CD4-positive, alpha-beta T cell (primary cell): ENCODE measurements around the gene HIPK4. TPM values are rescaled to one million over a fixed set of nuclear protein-coding genes. Genes with fewer than 3 reads are reported as not detected.
"Not testable (repeated sequence)": the region's sequence is repeated elsewhere in the genome, so short reads cannot be mapped to it uniquely, and the experiment has no call there.

Source experiments
- ATAC-seq: fragments of 200-7000 bp; cut with Tn5 transposase; one replicate; pipeline ENCODE4 v1.10.0; 2022; ENCODE audit warnings: mild to moderate bottlenecking; ENCODE audit not compliant: poor library complexity
- CTCF ChIA-PET: fragments of 350-600 bp; sonication (Branson Sonifier 250); formaldehyde crosslinking; loops from one replicate; lab custom pipeline; 2021; ENCODE audit warnings: antibody characterized with exemption, inconsistent platforms; lab: Charles Lee
- POLR2A ChIA-PET: fragments of 350-600 bp; sonication (Branson Sonifier 250); formaldehyde crosslinking; loops from one replicate; lab custom pipeline; 2021; ENCODE audit warnings: antibody characterized with exemption, inconsistent platforms; lab: Charles Lee
- DNase-seq, 14 experiments: peaks; one replicate each; pipeline ENCODE4 v3.0.0-alpha.2; 2013 to 2020; ENCODE audit warnings: mixed read lengths in 2 of 14
- H3K27ac ChIP-seq, 2 donors: one replicate each; pipeline versions ENCODE4 v1.5.1 to v1.7.0; 2013; ENCODE audit warnings: low read length in 2 of 2, low read depth in 1 of 2, mild to moderate bottlenecking in 1 of 2
- H3K27me3 ChIP-seq, 2 experiments: 1 replicate in 1 of 2; 2 replicates in 1 of 2; pipeline versions ENCODE4 v1.6.1 to v1.7.0; 2013; ENCODE audit warnings: low read length in 2 of 2, control low read depth in 1 of 2, mild to moderate bottlenecking in 1 of 2, moderate library complexity in 1 of 2; ENCODE audit not compliant: insufficient read depth in 2 of 2, control insufficient read depth in 1 of 2
- H3K36me3 ChIP-seq: one replicate; pipeline ENCODE4 v1.6.1; 2013; ENCODE audit warnings: low read length, control low read depth; ENCODE audit not compliant: insufficient read depth
- H3K4me1 ChIP-seq: one replicate; pipeline ENCODE4 v1.6.1; 2013; ENCODE audit warnings: low read length, control low read depth; ENCODE audit not compliant: insufficient read depth
- H3K4me3 ChIP-seq: one replicate; pipeline ENCODE4 v1.5.1; 2013; ENCODE audit warnings: mild to moderate bottlenecking, low read length, moderate library complexity
- H3K9me3 ChIP-seq, 2 experiments: 1 replicate in 1 of 2; 2 replicates in 1 of 2; pipeline versions ENCODE4 v1.6.1 to v1.7.0; 2013; ENCODE audit warnings: low read length in 2 of 2, mild to moderate bottlenecking in 2 of 2, control low read depth in 1 of 2, moderate library complexity in 1 of 2; ENCODE audit not compliant: control insufficient read depth in 1 of 2, insufficient read depth in 1 of 2
- H3K27ac Mint-ChIP-seq: one replicate; pipeline ENCODE4 v1.8.0; 2020; ENCODE audit warnings: mixed read lengths
- H3K27me3 Mint-ChIP-seq: one replicate; pipeline ENCODE4 v1.8.0; 2021; ENCODE audit warnings: mixed read lengths
- H3K36me3 Mint-ChIP-seq: one replicate; pipeline ENCODE4 v1.8.0; 2021; ENCODE audit warnings: low read depth, mixed read lengths
- H3K4me1 Mint-ChIP-seq: one replicate; pipeline ENCODE4 v1.8.0; 2021; ENCODE audit warnings: low read depth, mixed read lengths
- H3K4me3 Mint-ChIP-seq: one replicate; pipeline ENCODE4 v1.8.0; 2020; ENCODE audit warnings: mild to moderate bottlenecking, mixed read lengths
- H3K9me3 Mint-ChIP-seq: one replicate; pipeline ENCODE4 v1.8.0; 2020; ENCODE audit warnings: mixed read lengths
- intact Hi-C, 2 experiments: fragments of 100-400 bp; cut with DNase I in 1 of 2; cut with micrococcal nuclease in 1 of 2; formaldehyde crosslinking; loops; one replicate each; pipeline versions ENCODE4 v1.15.1 to v1.9.0; 2023 to 2025; cut with DNase I, micrococcal nuclease
- total RNA-seq, 174 experiments: library from RNA in 2 of 174; stranded (reverse) in 2 of 174; gene quantifications; one replicate each; pipeline ENCODE4 v1.2.3 and lab custom pipeline; 2021 to 2026
- TF ChIP-seq, protein P1 (sequence below): fragments of 200-600 bp; IDR thresholded peaks from one replicate; pipeline ENCODE4 v1.8.0; 2022; ENCODE audit warnings: antibody characterized with exemption, mild to moderate bottlenecking

Gene HIPK4
- total RNA-seq, 2 experiments from 2014 or later = 0.08 to 0.11 TPM

DNA sequence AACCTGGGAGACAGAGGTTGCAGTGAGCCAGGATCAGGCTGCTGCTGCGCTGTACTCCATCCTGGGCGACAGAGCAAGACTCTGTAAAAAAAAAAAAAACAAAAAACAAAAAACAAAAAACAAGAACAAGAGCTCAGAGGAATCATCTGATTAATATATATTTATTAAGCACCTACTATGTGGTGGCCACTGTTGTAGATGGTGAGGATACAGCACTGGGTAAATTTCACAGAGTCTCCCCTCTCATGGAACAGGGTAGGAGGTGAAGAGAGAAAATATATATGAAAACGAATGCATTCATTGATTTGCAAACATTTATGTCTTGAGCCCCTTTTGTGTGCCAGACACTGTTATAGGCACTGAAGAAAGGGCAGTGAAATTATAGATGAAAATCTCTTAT, 41.7 kb upstream of the HIPK4 start:
- TF ChIP-seq, protein P1, sequence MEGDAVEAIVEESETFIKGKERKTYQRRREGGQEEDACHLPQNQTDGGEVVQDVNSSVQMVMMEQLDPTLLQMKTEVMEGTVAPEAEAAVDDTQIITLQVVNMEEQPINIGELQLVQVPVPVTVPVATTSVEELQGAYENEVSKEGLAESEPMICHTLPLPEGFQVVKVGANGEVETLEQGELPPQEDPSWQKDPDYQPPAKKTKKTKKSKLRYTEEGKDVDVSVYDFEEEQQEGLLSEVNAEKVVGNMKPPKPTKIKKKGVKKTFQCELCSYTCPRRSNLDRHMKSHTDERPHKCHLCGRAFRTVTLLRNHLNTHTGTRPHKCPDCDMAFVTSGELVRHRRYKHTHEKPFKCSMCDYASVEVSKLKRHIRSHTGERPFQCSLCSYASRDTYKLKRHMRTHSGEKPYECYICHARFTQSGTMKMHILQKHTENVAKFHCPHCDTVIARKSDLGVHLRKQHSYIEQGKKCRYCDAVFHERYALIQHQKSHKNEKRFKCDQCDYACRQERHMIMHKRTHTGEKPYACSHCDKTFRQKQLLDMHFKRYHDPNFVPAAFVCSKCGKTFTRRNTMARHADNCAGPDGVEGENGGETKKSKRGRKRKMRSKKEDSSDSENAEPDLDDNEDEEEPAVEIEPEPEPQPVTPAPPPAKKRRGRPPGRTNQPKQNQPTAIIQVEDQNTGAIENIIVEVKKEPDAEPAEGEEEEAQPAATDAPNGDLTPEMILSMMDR = no peak
- H3K36me3 Mint-ChIP-seq = peaks cover 4% of the 10 kb centered on the region
- peaks cover 14% of the 10 kb centered on the region for H3K4me1 Mint-ChIP-seq
- Histone ChIP-seq H3K9me3 (no peaks in the 10 kb centered on the region), H3K4me3 (no peak overlapping the region), H3K36me3 (no peaks in the 10 kb centered on the region), H3K27me3 (no peaks in the 10 kb centered on the region), H3K27ac (no peak overlapping the region), H3K4me1 (peaks cover 15% of the 10 kb centered on the region)
- no peak for ATAC-seq
- no peak for DNase-seq
- H3K9me3 Mint-ChIP-seq = no peaks in the 10 kb centered on the region
- no peak overlapping the region for H3K4me3 Mint-ChIP-seq
- CTCF ChIA-PET = no interaction called here
- POLR2A ChIA-PET = interaction anchor here (4.2 kb wide), 1 partner anchor 12 kb away, joined by 23 read pairs; the partner anchor contains the start of gene SERTAD3
- intact Hi-C loops = no loop called here
- H3K27me3 Mint-ChIP-seq = no peaks in the 10 kb centered on the region
- no peak overlapping the region for H3K27ac Mint-ChIP-seq

DNA sequence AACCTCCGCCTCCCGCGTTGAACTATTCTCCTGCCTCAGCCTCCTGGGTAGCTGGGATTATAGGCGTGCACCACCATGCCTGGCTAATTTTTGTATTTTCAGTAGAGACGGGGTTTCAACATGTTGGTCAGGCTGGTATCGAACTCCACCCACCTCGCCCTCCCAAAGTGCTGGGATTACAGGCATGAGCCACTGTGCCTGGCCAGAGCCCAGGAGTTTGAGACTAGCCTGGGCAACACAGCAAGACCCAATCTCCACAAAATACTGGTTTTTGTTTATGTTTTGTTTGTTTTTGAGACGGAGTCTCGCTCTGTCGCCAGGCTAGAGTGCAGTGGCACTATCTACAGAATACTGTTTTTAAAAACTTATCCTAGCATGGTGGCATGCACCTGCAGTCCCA, 40.3 kb upstream of the HIPK4 start:
- H3K27me3 ChIP-seq, ATAC-seq, H3K27ac ChIP-seq, H3K36me3 ChIP-seq, intact Hi-C loops, H3K27me3 Mint-ChIP-seq, H3K9me3 ChIP-seq, H3K4me3 Mint-ChIP-seq, H3K4me3 ChIP-seq, H3K9me3 Mint-ChIP-seq, H3K36me3 Mint-ChIP-seq, DNase-seq, H3K27ac Mint-ChIP-seq: not testable (repeated sequence)
- ChIA-PET POLR2A (interaction anchor here (0.7 to 4.2 kb wide), 2 partner anchors 13 to 15 kb away, joined by 3 to 23 read pairs; partner anchors contain the start of gene SERTAD3), CTCF (interaction anchor here (1.2 kb wide), 1 partner anchor 10 kb away, joined by 3 read pairs; no protein-coding TSS in a partner anchor)
- H3K4me1 ChIP-seq = peaks cover 21% of the 10 kb centered on the region
- peaks cover 18% of the 10 kb centered on the region for H3K4me1 Mint-ChIP-seq

DNA sequence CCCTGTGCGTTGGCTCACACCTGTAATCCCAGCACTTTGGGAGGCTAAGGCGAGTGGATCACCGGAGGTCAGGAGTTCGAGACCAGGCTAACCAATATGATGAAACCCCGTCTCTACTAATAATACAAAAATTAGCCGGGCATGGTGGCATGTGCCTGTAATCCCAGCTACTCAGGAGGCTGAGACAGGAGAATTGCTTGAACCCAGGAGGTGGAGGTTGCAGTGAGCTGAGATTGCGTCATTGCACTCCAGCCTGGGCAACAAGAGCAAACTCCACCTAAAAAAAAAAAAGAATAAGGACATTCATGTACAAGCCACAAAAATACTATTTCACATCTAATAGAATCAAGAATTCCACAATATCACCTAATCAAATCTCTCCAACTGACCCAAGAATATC, 38.2 kb upstream of the HIPK4 start:
- CTCF ChIA-PET, H3K36me3 ChIP-seq, ATAC-seq, H3K27me3 Mint-ChIP-seq, POLR2A ChIA-PET, H3K27ac ChIP-seq, H3K4me3 Mint-ChIP-seq, H3K9me3 Mint-ChIP-seq, H3K9me3 ChIP-seq, H3K27me3 ChIP-seq, DNase-seq, H3K27ac Mint-ChIP-seq, H3K4me3 ChIP-seq: not testable (repeated sequence)
- peaks cover 24% of the 10 kb centered on the region for H3K4me1 Mint-ChIP-seq
- peaks cover 27% of the 10 kb centered on the region for H3K4me1 ChIP-seq
- peaks cover 16% of the 10 kb centered on the region for H3K36me3 Mint-ChIP-seq
- intact Hi-C loops = loop anchor here in 1 of 2 experiments (5.0 to 10.0 kb wide), 2 partner anchors 141 to 593 kb away; partner anchors contain the start of genes AKT2 and DYRK1B

DNA sequence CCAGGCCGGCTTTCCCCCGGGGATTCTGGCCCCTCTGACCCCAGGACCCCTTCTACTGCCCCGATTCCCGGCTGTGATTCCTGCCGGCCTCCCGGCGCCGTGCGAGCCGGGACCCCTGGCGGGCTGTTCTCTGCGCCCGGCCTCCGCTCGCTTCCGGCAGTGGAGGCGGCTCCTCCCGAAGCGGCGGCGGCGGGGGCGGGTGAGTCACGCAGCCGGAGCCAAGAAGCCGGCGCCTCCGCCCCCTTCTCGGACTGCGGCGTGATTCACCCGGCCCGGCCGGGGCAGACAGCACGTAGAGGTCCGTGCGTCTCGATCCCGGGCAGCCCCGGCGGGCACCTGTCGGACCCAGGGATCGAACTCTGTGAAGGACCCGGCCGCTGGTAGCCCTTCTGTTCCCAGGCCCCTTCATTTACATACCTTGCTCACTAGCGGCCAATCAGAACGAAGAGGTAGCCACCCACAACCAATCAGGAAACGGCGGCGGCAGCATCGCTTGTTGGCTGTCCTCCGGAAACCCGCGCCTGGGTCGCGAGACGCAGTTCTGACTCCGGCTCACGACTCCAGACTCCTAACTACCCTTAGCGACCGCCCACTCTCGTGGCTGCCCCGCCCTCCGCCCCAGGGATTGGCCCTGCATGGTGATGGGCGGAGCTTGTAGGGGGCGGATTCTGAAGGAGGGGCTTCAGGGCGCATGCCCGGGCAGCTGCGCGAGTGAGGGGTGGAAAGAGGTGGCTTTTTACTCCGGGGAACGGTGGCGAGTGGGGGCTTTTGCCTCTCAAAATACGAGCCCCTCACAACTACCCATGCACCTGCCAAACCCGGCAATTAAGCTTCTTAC, 35.7 kb upstream of the HIPK4 start, which contains the start of gene SERTAD1:
TSS of gene SERTAD1 (minus strand) at position 543 of the 838 bp plus-strand sequence. CDS start 2,446 bp downstream, outside the sequence.
- intact Hi-C loops = loop anchor here (1.0 to 10.0 kb wide), 7 partner anchors 15 to 591 kb away; partner anchors contain the start of genes AKT2 (in 1 of the 2), DYRK1B (in 1 of the 2), SERTAD3 (in 1 of the 2) and SPTBN4 (in 1 of the 2)
- POLR2A ChIA-PET = interaction anchor here (0.6 to 6.3 kb wide), 18 partner anchors 8 to 838 kb away, joined by 3 to 71 read pairs (median 5); partner anchors contain the start of genes AKT2, BLVRB, C19orf47 and HNRNPUL1
- ATAC-seq (peak; percentile 89), DNase-seq (peak; percentile 100)
- TF ChIP-seq, protein P1 = peak; percentile 67
- Histone ChIP-seq H3K4me1 (peaks cover 45% of the 10 kb centered on the region), H3K27me3 (no peaks in the 10 kb centered on the region), H3K36me3 (peaks cover 11% of the 10 kb centered on the region), H3K4me3 (peak within 1 kb of the TSS; percentile 89), H3K9me3 (no peaks in the 10 kb centered on the region), H3K27ac (peak within 1 kb of the TSS; percentile 90)
- Mint-ChIP-seq H3K27me3 (no peaks in the 10 kb centered on the region), H3K4me1 (peaks cover 36% of the 10 kb centered on the region), H3K27ac (peak within 1 kb of the TSS; percentile 91), H3K4me3 (peak within 1 kb of the TSS; percentile 99), H3K9me3 (no peaks in the 10 kb centered on the region), H3K36me3 (peaks cover 23% of the 10 kb centered on the region)
- CTCF ChIA-PET = interaction anchor here (2.3 to 2.4 kb wide), 2 partner anchors 15 to 39 kb away, joined by 7 to 14 read pairs; partner anchors contain the start of gene BLVRB
